ENCODE data around the gene GYPA. TPM values are rescaled to one million over a fixed set of nuclear protein-coding genes. Genes with fewer than 3 reads are reported as not detected.

GYPA gene
- total RNA-seq, 4 donors from 2014 or later = not detected

DNA sequence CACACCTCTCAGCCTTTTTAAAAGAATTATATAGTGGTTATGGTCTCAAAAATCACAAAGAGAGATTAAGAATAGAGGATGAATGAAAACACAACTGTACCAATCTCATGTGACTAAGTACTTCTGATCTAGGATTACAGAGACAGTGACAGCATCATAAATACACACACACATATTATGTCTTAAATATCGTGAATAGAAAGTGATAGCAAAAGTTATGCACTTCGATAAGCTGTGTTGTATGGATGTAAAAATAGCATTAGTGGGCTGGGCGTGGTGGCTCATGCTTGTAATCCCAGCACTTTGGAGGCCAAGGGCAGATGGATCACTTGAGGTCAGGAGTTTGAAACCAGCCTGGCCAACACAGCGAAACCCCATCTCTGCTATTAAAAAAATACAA lies 25.0 kb downstream of the GYPA start:
- TF ChIP-seq, protein P1, sequence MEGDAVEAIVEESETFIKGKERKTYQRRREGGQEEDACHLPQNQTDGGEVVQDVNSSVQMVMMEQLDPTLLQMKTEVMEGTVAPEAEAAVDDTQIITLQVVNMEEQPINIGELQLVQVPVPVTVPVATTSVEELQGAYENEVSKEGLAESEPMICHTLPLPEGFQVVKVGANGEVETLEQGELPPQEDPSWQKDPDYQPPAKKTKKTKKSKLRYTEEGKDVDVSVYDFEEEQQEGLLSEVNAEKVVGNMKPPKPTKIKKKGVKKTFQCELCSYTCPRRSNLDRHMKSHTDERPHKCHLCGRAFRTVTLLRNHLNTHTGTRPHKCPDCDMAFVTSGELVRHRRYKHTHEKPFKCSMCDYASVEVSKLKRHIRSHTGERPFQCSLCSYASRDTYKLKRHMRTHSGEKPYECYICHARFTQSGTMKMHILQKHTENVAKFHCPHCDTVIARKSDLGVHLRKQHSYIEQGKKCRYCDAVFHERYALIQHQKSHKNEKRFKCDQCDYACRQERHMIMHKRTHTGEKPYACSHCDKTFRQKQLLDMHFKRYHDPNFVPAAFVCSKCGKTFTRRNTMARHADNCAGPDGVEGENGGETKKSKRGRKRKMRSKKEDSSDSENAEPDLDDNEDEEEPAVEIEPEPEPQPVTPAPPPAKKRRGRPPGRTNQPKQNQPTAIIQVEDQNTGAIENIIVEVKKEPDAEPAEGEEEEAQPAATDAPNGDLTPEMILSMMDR (IDR thresholded peaks at IDR 0.05; ENCODE audit: low read depth) = no peak

DNA sequence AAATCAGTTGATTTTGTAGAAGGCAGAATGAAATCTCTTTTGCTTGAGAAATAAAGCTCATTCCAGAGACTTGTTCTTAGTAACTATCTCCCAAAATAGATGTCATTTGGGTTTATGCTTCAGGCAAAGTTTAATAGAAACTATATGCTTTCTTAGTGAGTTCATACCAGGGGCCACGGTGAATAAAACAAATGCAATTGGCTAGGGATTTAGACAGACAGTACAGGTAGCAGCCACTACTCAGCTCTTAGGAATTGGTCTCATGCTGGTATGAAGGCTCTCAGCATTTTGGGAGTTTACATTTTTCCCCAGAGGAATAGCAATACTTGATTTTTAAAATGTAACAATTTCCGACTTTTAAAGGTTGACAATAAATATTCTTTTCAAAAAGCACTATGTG lies 27.0 kb downstream of the GYPA start:
- TF ChIP-seq, protein P1 (IDR thresholded peaks at IDR 0.05; ENCODE audit: low read depth) = no peak

DNA sequence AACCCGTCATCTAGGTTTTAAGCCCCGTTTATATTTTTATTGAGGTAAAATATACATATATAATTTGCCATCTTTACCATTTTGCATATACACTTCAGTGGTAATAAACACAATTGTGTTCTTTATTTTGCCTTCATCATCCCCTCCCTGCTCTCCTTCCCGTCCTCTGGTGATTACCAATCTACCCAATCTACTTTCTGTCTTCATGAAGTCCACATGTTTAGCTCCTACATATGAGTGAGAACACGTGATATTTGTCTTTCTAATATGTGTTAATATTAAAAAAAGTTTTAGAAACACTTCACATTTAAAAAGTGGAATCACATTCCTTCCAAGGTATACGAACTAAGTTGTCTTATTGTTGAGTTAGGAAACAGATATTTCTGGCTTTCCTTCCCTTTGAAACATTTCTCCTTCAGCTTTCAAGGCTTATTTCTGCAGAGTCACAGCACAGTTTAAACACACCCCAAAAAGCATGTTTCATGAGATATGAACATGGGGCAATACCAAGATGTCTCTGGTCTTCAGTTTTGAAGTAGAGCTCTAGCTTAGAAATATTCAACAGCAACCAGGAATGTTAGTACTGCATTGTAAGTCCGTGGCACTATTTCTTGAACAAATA lies 35.9 kb downstream of the GYPA start:
- TF ChIP-seq, protein P1 (IDR thresholded peaks at IDR 0.05; ENCODE audit: low read depth) = no peak

DNA sequence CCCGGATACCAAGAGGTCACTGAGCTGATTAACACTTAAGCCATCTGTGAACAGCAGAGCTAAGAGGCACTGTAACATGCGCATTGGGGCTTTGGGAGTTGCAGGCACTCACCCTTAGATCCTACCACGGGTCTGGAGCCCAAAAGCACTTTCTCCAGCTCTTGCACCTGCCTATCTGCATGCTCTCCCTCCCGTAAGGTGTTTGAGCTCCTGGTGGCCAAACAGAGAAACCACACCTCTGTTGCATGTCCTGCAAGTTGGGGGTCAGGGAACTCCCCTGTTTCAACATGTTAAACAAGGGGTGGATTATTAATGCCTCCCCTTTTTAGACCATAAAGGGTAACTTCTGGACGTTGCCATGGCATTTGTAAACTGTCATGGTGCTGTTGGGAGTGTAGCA lies 49.8 kb downstream of the GYPA start:
- TF ChIP-seq, protein P1 (IDR thresholded peaks at IDR 0.05; ENCODE audit: low read depth) = no peak

Other genes starting within 250 kb of the GYPA start
- 1 to 10 TPM in 3 of 4 donors, under 1 TPM in 1; 0.98 to 3.4 (median 1.7) TPM for gene GYPE, start 235.2 kb downstream of the GYPA start, total RNA-seq
- not detected for gene GYPB, start 121.3 kb downstream of the GYPA start, total RNA-seq